ENCODE measurements around the gene NANOG. TPM values are rescaled to one million over a fixed set of nuclear protein-coding genes. Genes with fewer than 3 reads are reported as not detected.
"Not testable (repeated sequence)": the region's sequence is repeated elsewhere in the genome, so short reads cannot be mapped to it uniquely, and the experiment has no call there.

The NANOG gene
- total RNA-seq (2013) = 0.06 TPM
- polyA plus RNA-seq (not detected), polyA minus RNA-seq (0.16 TPM in 1 of 2 replicates, not detected in the other), total RNA-seq (0 to 2.1 (median 0.03) reads per million in 11 experiments)

GRCh38 chr12:7788884-7789528 is at the start of gene NANOG:
Gene NANOG, plus strand, starts transcription at chr12:7789402. Its CDS starts 213 bp downstream, at chr12:7789615.
- not testable (repeated sequence) for H3K9ac ChIP-seq (ENCODE audit: insufficient read depth, low read length, poor library complexity, severe bottlenecking)

GRCh38 chr12:7747246-7747645 is 42.0 kb upstream of the NANOG start, which contains the start of gene CLEC4C:
Gene CLEC4C, minus strand, starts transcription at chr12:7747375. Its CDS starts 27 bp downstream, at chr12:7747348.
- H3K36me3 ChIP-seq (replicated peaks in 1 of 2; ENCODE audit: control insufficient read depth in 1 of 2, insufficient read depth in 2 of 2, low read length in 2 of 2) = no peaks in the 10 kb centered on the region
- H3K9me3 ChIP-seq (replicated peaks in 1 of 2; ENCODE audit: control insufficient read depth in 1 of 2, insufficient read depth in 1 of 2, low read length in 2 of 2) = no peaks in the 10 kb centered on the region
- no peak within 1 kb of the TSS for H3K27ac ChIP-seq (ENCODE audit: low read depth in 1 of 2, low read length in 2 of 2)
- no peaks in the 10 kb centered on the region for H4K20me1 ChIP-seq (ENCODE audit: insufficient read depth, low read length)
- Mint-ChIP-seq H3K9me3 (peaks cover 0 to 5% (median 3%) of the 10 kb centered on the region in 7 donors), H3K4me1 (peaks cover 42% of the 10 kb centered on the region), H3K27me3 (ENCODE audit: low read depth in 3 of 3) (peaks cover 0 to 1% (median 0%) of the 10 kb centered on the region in 3 donors), H3K36me3 (no peaks in the 10 kb centered on the region), H3K27ac (peak within 1 kb of the TSS; percentile 16 to 88 (median 72)), H3K4me3 (peak within 1 kb of the TSS; percentile 34 to 52)
- peaks cover 7 to 27% of the 10 kb centered on the region in 2 donors for H3K4me1 ChIP-seq (ENCODE audit: control insufficient read depth in 1 of 2, insufficient read depth in 2 of 2, low read length in 2 of 2)
- H2AFZ ChIP-seq (ENCODE audit: insufficient read depth, low read depth, low read length, poor library complexity, severe bottlenecking) = peak within 1 kb of the TSS; percentile 31
- H3K27me3 ChIP-seq (ENCODE audit: control insufficient read depth in 2 of 2, insufficient read depth in 2 of 2, low read length in 2 of 2) = no peaks in the 10 kb centered on the region
- H3K9ac ChIP-seq (ENCODE audit: insufficient read depth, low read length, poor library complexity, severe bottlenecking) = no peak within 1 kb of the TSS
- peak in 2 of 3 donors; percentile 8 to 44 for DNase-seq
- H3K79me2 ChIP-seq (ENCODE audit: insufficient read depth, low read length) = no peaks in the 10 kb centered on the region
- no peak for TF ChIP-seq CTCF (IDR thresholded peaks at IDR 0.05)
- WGBS (ENCODE audit: insufficient coverage) = no CpG with 5 or more reads among the region's 5 CpGs
- no peak within 1 kb of the TSS for H3K4me2 ChIP-seq (replicated peaks; ENCODE audit: extremely low read depth, low read length, poor library complexity, severe bottlenecking)
- intact Hi-C loops (cut with micrococcal nuclease) = no loop called here
- no peak within 1 kb of the TSS for H3K4me3 ChIP-seq (replicated peaks in 1 of 3; ENCODE audit: low read depth in 2 of 3, low read length in 3 of 3)

More at GRCh38 chr12:7788884-7789528, at the start of gene NANOG:
- H3K36me3 ChIP-seq (replicated peaks in 1 of 2; ENCODE audit: control insufficient read depth in 1 of 2, insufficient read depth in 2 of 2, low read length in 2 of 2); intact Hi-C loops (cut with micrococcal nuclease); H3K27me3 Mint-ChIP-seq (ENCODE audit: low read depth in 3 of 3); H3K36me3 Mint-ChIP-seq; H4K20me1 ChIP-seq (ENCODE audit: insufficient read depth, low read length); H3K9me3 Mint-ChIP-seq; H3K79me2 ChIP-seq (ENCODE audit: insufficient read depth, low read length); DNase-seq; H3K27me3 ChIP-seq (ENCODE audit: control insufficient read depth in 2 of 2, insufficient read depth in 2 of 2, low read length in 2 of 2); H3K9me3 ChIP-seq (replicated peaks in 1 of 2; ENCODE audit: control insufficient read depth in 1 of 2, insufficient read depth in 1 of 2, low read length in 2 of 2): not testable (repeated sequence)
- Mint-ChIP-seq H3K4me3 (peak within 1 kb of the TSS in 1 of 2 donors; percentile 89), H3K4me1 (peaks cover 67% of the 10 kb centered on the region), H3K27ac (peak within 1 kb of the TSS in 5 of 7 donors; percentile 31 to 83 (median 75))
- peaks cover 54 to 59% of the 10 kb centered on the region in 2 donors for H3K4me1 ChIP-seq (ENCODE audit: control insufficient read depth in 1 of 2, insufficient read depth in 2 of 2, low read length in 2 of 2)
- peak within 1 kb of the TSS in 1 of 3 experiments; percentile 39 for H3K4me3 ChIP-seq (replicated peaks in 1 of 3; ENCODE audit: low read depth in 2 of 3, low read length in 3 of 3)
- H3K4me2 ChIP-seq (replicated peaks; ENCODE audit: extremely low read depth, low read length, poor library complexity, severe bottlenecking) = peak within 1 kb of the TSS; percentile 55
- no CpG with 5 or more reads among the region's 13 CpGs for WGBS (ENCODE audit: insufficient coverage)
- H2AFZ ChIP-seq (ENCODE audit: insufficient read depth, low read depth, low read length, poor library complexity, severe bottlenecking) = peak within 1 kb of the TSS; percentile 71
- peak within 1 kb of the TSS in 1 of 2 donors; percentile 29 for H3K27ac ChIP-seq (ENCODE audit: low read depth in 1 of 2, low read length in 2 of 2)
